GM19397 (cell line): ENCODE data around the gene CPXM1.
"Not testable (repeated sequence)": the region's sequence is repeated elsewhere in the genome, so short reads cannot be mapped to it uniquely, and the experiment has no call there.

Source experiments
- ATAC-seq: cut with Tn5 transposase; IDR thresholded peaks from one replicate; pipeline ENCODE4 v1.9.1; 2021; ENCODE audit warnings: mild to moderate bottlenecking, moderate library complexity; ENCODE audit not compliant: unreplicated experiment

The CPXM1 gene

GRCh38 chr20:2770091-2770490 lies 30.3 kb downstream of the CPXM1 start:
- not testable (repeated sequence) for ATAC-seq

- no peak for ATAC-seq
Measured at GRCh38 chr20:2768632-2769015, 31.8 kb downstream of the CPXM1 start.

DNA sequence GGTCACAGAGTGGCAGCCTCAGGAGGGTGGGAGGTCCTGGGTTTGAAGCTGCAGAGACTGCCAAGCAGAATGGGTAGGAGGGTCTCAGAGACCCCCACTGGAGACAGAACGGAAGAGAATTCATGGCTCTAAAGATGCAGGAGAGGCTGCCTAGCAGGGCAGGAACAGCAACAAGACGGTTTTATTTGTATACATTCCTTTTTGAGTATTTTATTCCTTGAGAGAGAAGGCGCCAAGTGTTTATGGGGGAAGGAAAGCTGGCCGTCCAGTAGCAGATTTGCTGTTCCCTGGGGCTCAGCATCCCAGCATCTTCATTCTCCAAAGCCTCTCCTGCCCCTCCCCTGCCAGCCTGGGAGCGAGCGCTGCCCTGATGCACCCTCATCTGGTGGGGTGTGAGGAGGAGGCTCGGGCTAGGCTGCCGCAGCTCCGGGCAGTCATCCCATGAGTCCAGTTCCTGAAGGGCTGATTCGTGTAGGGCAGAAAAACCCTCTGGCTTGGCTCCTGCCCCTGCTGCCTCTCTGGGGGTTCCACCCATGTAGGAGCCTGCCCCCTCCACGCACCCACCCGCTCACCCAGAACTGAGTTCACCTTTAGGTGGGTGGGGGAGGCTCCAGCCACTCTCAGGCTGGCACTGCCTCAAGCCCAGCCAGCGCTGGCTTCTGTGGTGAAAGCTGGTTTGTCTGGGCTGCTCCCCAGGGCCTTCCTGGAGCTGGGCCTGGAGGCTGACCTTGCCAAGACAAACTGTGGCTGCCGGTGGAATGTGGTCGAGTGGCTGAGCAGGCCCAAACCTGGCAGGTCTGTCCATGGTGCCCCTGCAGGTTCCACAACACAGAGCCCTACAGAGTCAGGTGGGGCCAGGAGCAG lies 32.4 kb downstream of the CPXM1 start:
- ATAC-seq: no peak

GRCh38 chr20:2763186-2763585 lies 37.2 kb downstream of the CPXM1 start:
- ATAC-seq: no peak

GRCh38 chr20:2762578-2763131 lies 37.8 kb downstream of the CPXM1 start:
- no peak for ATAC-seq

GRCh38 chr20:2761885-2762284 lies 38.5 kb downstream of the CPXM1 start:
- ATAC-seq: no peak

GRCh38 chr20:2760952-2761305 lies 39.5 kb downstream of the CPXM1 start:
- ATAC-seq: no peak

DNA sequence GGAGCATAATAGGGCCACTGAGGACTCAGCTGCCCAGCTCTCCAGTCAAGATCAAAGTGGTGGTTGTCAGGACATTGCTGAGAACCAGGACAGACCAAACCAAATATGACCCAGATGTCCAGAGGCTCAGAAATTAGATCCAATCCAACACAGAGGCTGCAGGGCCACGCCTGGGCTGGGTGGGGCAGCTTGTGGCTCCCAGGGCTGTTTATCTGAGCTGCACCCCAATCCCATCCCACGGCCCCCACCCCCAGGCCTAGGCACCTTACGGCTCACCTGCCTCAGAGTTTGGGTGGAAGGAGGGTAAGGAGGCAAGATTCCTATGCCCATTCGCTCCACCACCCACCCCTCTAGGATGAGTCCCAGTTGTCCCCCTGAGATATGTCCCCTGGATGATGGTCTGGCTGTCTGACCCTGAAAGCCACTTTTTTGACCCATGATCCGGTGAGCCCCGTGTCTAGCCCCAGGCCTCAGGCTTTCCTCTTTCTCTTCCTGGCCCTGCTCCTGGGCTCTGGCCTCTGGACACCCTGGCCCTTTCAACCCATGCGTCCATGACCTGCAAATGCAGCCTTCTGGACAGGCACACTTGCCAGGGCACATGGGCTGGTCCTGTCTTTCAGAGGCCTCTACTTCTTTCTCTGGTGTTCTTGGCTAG lies 40.0 kb downstream of the CPXM1 start:
- ATAC-seq: no peak

- ATAC-seq: no peak
Measured at GRCh38 chr20:2759603-2760296, 40.7 kb downstream of the CPXM1 start.

- no peak for ATAC-seq
Measured at GRCh38 chr20:2759143-2759542, 41.3 kb downstream of the CPXM1 start.

- no peak for ATAC-seq
Measured at GRCh38 chr20:2757969-2758368, 42.5 kb downstream of the CPXM1 start.

GRCh38 chr20:2757001-2757400 lies 43.4 kb downstream of the CPXM1 start:
- no peak for ATAC-seq

GRCh38 chr20:2756056-2756611 lies 44.3 kb downstream of the CPXM1 start:
- no peak for ATAC-seq

- ATAC-seq: no peak
Measured at GRCh38 chr20:2755451-2756055, 44.9 kb downstream of the CPXM1 start.

DNA sequence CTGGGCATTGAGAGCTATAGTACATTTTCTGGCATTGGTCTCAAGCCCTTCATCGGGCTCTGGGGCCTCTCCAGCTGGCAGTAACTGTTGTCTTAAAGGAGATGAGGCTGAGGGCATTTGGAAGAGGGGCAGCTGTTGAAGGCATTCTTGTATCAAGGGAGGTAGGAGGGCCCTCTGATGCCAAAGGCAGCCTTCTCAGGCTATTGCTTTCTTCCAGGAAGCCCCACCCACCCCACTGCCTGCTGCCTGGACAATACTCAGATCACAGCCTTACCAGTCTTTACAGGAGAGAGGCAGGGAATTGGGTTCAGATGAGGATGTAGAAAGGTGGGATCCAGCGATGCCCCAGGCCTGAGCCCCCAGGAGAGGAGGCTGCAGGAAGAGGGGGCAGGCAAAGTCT lies 46.0 kb downstream of the CPXM1 start:
- no peak for ATAC-seq

DNA sequence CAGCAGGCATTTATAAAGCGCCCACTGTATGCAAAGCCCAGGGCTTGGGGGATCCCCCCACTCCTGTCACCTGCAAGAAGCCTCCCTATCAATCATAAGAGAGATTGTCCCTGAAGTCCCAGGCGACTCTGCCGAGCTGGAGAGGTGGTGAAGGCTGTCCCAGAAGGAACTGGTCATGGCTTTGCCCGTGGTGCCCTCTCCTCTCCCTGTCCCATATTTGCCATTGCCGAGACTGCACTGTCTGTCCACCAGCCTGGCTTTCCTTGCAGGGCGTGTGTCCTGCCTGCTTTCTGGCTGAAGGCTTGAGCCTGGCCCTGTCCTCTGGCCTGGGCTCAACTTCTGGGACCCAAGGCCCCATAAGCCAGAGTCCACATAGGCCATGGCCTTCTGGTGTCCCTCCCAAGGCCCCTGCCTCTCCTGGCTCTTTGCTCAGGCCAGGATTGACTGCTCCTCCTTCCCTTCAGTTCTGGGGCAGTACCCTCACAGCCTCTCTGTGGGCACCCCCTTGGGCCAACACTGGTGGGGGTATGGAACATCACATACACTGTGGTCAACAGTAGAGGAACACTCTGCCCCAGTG lies 46.9 kb downstream of the CPXM1 start:
- ATAC-seq: no peak

DNA sequence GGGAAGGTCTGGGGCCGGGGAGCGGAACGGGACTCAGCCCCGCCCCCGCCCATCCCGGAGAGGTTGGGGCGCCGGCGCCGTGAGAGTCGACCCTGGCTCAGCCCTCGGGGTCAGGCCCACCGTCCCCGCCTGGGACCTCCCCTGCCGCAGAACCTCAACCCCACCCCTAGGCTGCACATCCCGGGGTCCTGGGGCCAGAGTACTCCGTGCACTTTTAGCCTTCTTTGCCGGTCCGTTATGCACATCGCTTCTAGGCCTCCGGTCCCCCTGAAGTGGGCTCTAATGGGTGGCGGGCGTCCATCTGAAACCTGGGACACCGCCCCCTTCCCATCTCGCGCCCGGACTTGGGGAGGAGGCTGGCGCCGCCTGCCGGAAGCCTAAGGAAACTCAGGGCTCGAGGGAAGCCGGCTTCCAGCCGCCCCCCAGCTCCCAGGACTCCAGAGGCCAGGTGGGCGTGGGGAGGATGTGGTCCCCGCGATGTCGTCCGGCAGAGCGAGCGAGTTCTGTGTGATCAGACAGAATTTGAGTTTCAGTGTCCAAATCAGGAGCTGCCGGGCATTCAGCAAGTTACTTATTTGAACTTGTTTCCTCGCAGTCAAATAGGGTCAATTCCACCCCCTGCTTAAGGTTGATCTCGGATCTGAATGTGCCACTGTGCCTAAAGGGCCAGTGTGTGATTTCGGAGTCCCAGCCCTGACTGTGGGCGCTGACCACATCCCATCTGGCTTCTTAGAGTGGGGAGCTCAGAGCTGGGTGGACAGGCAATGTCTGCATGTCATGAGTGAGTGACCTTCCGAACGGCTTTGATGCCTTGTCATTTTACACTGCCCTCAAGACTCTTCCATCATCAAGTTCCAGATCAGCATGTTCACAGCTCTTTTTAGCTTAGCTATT lies 47.6 kb downstream of the CPXM1 start:
- no peak for ATAC-seq

GRCh38 chr20:2751878-2752566 lies 48.4 kb downstream of the CPXM1 start:
- ATAC-seq: no peak

GRCh38 chr20:2751347-2751877 lies 49.0 kb downstream of the CPXM1 start:
- no peak for ATAC-seq
